ENCODE results near the gene EIF2B1. TPM values are rescaled to one million over a fixed set of nuclear protein-coding genes. Genes with fewer than 3 reads are reported as not detected.

Gene EIF2B1
- polyA plus RNA-seq, 3 donors: 55.7 to 73.4 (median 69.3) TPM

GRCh38 chr12:123571343-123571813 lies 62.1 kb downstream of the EIF2B1 start:
- Mint-ChIP-seq H3K4me1 (peaks cover 3% of the 10 kb centered on the region), H3K4me3 (no peak overlapping the region), H3K36me3 (no peaks in the 10 kb centered on the region), H3K9me3 (peaks cover 0 to 4% (median 2%) of the 10 kb centered on the region in 7 donors), H3K27me3 (ENCODE audit: low read depth in 3 of 3) (peaks cover 15 to 19% (median 16%) of the 10 kb centered on the region in 3 donors), H3K27ac (no peak overlapping the region)
- WGBS (ENCODE audit: insufficient coverage): 67% methylated on average over 1 of the region's 4 CpGs
- H3K36me3 ChIP-seq (replicated peaks in 1 of 2; ENCODE audit: control insufficient read depth in 1 of 2, insufficient read depth in 2 of 2, low read length in 2 of 2): no peaks in the 10 kb centered on the region
- no peak overlapping the region for H3K4me2 ChIP-seq (replicated peaks; ENCODE audit: extremely low read depth, low read length, poor library complexity, severe bottlenecking)
- intact Hi-C loops (cut with micrococcal nuclease): no loop called here
- DNase-seq: no peak
- H3K27ac ChIP-seq (ENCODE audit: low read depth in 1 of 2, low read length in 2 of 2): no peak overlapping the region
- H3K9ac ChIP-seq (ENCODE audit: insufficient read depth, low read length, poor library complexity, severe bottlenecking): no peak overlapping the region
- H3K4me3 ChIP-seq (replicated peaks in 1 of 3; ENCODE audit: low read depth in 2 of 3, low read length in 3 of 3): no peak overlapping the region
- H3K9me3 ChIP-seq (replicated peaks in 1 of 2; ENCODE audit: control insufficient read depth in 1 of 2, insufficient read depth in 1 of 2, low read length in 2 of 2): peaks cover 0 to 4% of the 10 kb centered on the region in 2 donors
- H2AFZ ChIP-seq (ENCODE audit: insufficient read depth, low read depth, low read length, poor library complexity, severe bottlenecking): no peak overlapping the region
- no peaks in the 10 kb centered on the region for H3K79me2 ChIP-seq (ENCODE audit: insufficient read depth, low read length)
- no peaks in the 10 kb centered on the region for H4K20me1 ChIP-seq (ENCODE audit: insufficient read depth, low read length)
- TF ChIP-seq CTCF (IDR thresholded peaks at IDR 0.05): no peak
- H3K27me3 ChIP-seq (ENCODE audit: control insufficient read depth in 2 of 2, insufficient read depth in 2 of 2, low read length in 2 of 2): no peaks in the 10 kb centered on the region
- no peaks in the 10 kb centered on the region for H3K4me1 ChIP-seq (ENCODE audit: control insufficient read depth in 1 of 2, insufficient read depth in 2 of 2, low read length in 2 of 2)

Small RNA genes lying within 50 kb of the gene (small RNA-seq; reads per million reads assigned to genes)
- gene SNORA9B (ENCODE audit: insufficient read length, low read depth): 18.0 reads per million, percentile 86 among the genes with 10 or more reads in this experiment

Other genes starting within 250 kb of the EIF2B1 start
- 10 to 100 TPM in 1 of 3 donors, 1 to 10 TPM in 1, under 1 TPM in 1; 0.81 to 20.3 (median 2.6) TPM for gene KMT5A, start 249.6 kb downstream of the EIF2B1 start, polyA plus RNA-seq
- gene RILPL2, start 197.0 kb downstream of the EIF2B1 start, polyA plus RNA-seq: 10 to 100 TPM; 19.3 to 25.1 (median 21.0) TPM
- 10 to 100 TPM; 13.4 to 19.5 (median 16.7) TPM for gene SNRNP35, start 175.5 kb downstream of the EIF2B1 start, polyA plus RNA-seq
- gene RILPL1, start 100.0 kb downstream of the EIF2B1 start, polyA plus RNA-seq: 1 to 10 TPM in 1 of 3 donors, not detected in 2; 1.2 TPM
- gene TMED2, start 49.1 kb downstream of the EIF2B1 start, polyA plus RNA-seq: 100 to 1,000 TPM in 2 of 3 donors, 10 to 100 TPM in 1; 43.0 to 351 (median 323) TPM
- 10 to 100 TPM in 1 of 3 donors, 1 to 10 TPM in 2; 6.6 to 32.9 (median 8.8) TPM for gene DDX55, start 31.6 kb downstream of the EIF2B1 start, polyA plus RNA-seq
- gene GTF2H3, start 143 bp upstream of the EIF2B1 start, polyA plus RNA-seq: 10 to 100 TPM in 2 of 3 donors, 1 to 10 TPM in 1; 8.2 to 21.7 (median 12.3) TPM
- gene TCTN2, start 37.4 kb upstream of the EIF2B1 start, polyA plus RNA-seq: 1 to 10 TPM in 1 of 3 donors, under 1 TPM in 1, not detected in 1; 0.24 to 1.1 TPM
- gene ATP6V0A2, start 78.7 kb upstream of the EIF2B1 start, polyA plus RNA-seq: 10 to 100 TPM; 11.5 to 16.9 (median 14.4) TPM
- not detected for gene DNAH10, start 128.6 kb upstream of the EIF2B1 start, polyA plus RNA-seq